ENCODE results near the gene ITGA2B. TPM values are rescaled to one million over a fixed set of nuclear protein-coding genes. Genes with fewer than 3 reads are reported as not detected.

ITGA2B gene
- total and polyA plus RNA-seq, 2 of the 13 experiments (the other 11 are each of a cell fraction or from before 2014, with no cell fraction given), result 0.38 to 1.1 TPM

DNA sequence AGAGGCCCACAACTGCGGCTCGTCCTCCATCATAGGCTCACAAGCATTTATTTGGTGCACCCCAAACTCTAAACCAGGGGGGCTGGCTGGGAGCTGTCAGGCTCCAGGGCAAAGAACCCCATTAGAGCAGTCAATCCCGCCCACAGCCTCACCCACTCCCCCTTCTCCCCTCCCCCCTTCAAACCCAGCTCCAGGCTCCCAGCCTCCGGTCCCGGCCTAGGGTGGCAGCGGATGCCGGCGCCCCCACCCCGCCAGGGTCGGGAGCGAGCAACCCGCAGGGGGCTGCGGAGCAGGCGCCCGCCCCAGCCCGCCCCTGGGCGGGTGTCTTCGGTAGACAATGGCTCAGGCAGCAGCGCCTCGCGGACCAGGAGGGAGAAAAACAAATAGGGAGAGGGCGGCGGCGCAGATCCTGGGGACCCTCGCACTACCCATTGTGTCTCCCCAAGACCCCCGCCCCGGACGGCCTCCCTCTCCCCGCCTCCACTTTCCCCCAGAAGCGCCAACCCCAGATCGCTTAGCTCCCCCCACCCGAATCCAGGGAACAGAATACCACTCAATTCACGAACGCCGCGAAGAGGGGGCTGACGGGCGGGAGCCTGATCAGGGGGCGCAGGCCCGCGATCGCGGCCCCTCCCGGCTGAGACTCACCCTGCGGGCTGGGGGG lies 26.4 kb downstream of the ITGA2B start (continued):
- TF ChIP-seq, protein P1, sequence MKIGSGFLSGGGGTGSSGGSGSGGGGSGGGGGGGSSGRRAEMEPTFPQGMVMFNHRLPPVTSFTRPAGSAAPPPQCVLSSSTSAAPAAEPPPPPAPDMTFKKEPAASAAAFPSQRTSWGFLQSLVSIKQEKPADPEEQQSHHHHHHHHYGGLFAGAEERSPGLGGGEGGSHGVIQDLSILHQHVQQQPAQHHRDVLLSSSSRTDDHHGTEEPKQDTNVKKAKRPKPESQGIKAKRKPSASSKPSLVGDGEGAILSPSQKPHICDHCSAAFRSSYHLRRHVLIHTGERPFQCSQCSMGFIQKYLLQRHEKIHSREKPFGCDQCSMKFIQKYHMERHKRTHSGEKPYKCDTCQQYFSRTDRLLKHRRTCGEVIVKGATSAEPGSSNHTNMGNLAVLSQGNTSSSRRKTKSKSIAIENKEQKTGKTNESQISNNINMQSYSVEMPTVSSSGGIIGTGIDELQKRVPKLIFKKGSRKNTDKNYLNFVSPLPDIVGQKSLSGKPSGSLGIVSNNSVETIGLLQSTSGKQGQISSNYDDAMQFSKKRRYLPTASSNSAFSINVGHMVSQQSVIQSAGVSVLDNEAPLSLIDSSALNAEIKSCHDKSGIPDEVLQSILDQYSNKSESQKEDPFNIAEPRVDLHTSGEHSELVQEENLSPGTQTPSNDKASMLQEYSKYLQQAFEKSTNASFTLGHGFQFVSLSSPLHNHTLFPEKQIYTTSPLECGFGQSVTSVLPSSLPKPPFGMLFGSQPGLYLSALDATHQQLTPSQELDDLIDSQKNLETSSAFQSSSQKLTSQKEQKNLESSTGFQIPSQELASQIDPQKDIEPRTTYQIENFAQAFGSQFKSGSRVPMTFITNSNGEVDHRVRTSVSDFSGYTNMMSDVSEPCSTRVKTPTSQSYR (CRISPR knock-in tag; IDR thresholded peaks at IDR 0.05; ENCODE audit: borderline replicate concordance), result no peak
- TF ChIP-seq, protein P2, sequence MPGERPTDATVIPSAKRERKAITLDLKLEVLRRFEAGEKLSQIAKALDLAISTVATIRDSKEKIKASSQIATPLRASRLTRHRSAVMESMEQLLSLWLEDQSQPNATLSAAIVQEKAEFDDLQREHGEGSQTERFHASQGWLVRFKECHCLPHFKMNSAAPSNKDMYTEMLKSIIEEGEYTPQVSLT (CRISPR knock-in tag; IDR thresholded peaks at IDR 0.05; ENCODE audit: borderline replicate concordance, low read depth), result no peak
- TF ChIP-seq NR2F6 (IDR thresholded peaks at IDR 0.05), result no peak
- no peak for TF ChIP-seq NR2F6 (CRISPR knock-in tag; IDR thresholded peaks at IDR 0.05)
- TF ChIP-seq DMAP1 (CRISPR knock-in tag; IDR thresholded peaks at IDR 0.05), result no peak
- TF ChIP-seq, protein P3, sequence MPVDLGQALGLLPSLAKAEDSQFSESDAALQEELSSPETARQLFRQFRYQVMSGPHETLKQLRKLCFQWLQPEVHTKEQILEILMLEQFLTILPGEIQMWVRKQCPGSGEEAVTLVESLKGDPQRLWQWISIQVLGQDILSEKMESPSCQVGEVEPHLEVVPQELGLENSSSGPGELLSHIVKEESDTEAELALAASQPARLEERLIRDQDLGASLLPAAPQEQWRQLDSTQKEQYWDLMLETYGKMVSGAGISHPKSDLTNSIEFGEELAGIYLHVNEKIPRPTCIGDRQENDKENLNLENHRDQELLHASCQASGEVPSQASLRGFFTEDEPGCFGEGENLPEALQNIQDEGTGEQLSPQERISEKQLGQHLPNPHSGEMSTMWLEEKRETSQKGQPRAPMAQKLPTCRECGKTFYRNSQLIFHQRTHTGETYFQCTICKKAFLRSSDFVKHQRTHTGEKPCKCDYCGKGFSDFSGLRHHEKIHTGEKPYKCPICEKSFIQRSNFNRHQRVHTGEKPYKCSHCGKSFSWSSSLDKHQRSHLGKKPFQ (CRISPR knock-in tag; IDR thresholded peaks at IDR 0.05; ENCODE audit: insufficient replicate concordance), result no peak
- TF ChIP-seq KDM6A (CRISPR knock-in tag; IDR thresholded peaks at IDR 0.05; ENCODE audit: low read depth), result no peak
- no peak for TF ChIP-seq ZNF564 (CRISPR knock-in tag; IDR thresholded peaks at IDR 0.05)
- TF ChIP-seq, protein P4, sequence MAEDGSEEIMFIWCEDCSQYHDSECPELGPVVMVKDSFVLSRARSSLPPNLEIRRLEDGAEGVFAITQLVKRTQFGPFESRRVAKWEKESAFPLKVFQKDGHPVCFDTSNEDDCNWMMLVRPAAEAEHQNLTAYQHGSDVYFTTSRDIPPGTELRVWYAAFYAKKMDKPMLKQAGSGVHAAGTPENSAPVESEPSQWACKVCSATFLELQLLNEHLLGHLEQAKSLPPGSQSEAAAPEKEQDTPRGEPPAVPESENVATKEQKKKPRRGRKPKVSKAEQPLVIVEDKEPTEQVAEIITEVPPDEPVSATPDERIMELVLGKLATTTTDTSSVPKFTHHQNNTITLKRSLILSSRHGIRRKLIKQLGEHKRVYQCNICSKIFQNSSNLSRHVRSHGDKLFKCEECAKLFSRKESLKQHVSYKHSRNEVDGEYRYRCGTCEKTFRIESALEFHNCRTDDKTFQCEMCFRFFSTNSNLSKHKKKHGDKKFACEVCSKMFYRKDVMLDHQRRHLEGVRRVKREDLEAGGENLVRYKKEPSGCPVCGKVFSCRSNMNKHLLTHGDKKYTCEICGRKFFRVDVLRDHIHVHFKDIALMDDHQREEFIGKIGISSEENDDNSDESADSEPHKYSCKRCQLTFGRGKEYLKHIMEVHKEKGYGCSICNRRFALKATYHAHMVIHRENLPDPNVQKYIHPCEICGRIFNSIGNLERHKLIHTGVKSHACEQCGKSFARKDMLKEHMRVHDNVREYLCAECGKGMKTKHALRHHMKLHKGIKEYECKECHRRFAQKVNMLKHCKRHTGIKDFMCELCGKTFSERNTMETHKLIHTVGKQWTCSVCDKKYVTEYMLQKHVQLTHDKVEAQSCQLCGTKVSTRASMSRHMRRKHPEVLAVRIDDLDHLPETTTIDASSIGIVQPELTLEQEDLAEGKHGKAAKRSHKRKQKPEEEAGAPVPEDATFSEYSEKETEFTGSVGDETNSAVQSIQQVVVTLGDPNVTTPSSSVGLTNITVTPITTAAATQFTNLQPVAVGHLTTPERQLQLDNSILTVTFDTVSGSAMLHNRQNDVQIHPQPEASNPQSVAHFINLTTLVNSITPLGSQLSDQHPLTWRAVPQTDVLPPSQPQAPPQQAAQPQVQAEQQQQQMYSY (CRISPR knock-in tag; IDR thresholded peaks at IDR 0.05), result no peak
- TF ChIP-seq, protein P5, sequence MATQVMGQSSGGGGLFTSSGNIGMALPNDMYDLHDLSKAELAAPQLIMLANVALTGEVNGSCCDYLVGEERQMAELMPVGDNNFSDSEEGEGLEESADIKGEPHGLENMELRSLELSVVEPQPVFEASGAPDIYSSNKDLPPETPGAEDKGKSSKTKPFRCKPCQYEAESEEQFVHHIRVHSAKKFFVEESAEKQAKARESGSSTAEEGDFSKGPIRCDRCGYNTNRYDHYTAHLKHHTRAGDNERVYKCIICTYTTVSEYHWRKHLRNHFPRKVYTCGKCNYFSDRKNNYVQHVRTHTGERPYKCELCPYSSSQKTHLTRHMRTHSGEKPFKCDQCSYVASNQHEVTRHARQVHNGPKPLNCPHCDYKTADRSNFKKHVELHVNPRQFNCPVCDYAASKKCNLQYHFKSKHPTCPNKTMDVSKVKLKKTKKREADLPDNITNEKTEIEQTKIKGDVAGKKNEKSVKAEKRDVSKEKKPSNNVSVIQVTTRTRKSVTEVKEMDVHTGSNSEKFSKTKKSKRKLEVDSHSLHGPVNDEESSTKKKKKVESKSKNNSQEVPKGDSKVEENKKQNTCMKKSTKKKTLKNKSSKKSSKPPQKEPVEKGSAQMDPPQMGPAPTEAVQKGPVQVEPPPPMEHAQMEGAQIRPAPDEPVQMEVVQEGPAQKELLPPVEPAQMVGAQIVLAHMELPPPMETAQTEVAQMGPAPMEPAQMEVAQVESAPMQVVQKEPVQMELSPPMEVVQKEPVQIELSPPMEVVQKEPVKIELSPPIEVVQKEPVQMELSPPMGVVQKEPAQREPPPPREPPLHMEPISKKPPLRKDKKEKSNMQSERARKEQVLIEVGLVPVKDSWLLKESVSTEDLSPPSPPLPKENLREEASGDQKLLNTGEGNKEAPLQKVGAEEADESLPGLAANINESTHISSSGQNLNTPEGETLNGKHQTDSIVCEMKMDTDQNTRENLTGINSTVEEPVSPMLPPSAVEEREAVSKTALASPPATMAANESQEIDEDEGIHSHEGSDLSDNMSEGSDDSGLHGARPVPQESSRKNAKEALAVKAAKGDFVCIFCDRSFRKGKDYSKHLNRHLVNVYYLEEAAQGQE (IDR thresholded peaks at IDR 0.05; ENCODE audit: borderline replicate concordance in 1 of 2, low read depth in 1 of 2, low read length in 2 of 2), result no peak
- TF ChIP-seq CEBPG (CRISPR knock-in tag; IDR thresholded peaks at IDR 0.05), result no peak
- TF ChIP-seq, protein P6, sequence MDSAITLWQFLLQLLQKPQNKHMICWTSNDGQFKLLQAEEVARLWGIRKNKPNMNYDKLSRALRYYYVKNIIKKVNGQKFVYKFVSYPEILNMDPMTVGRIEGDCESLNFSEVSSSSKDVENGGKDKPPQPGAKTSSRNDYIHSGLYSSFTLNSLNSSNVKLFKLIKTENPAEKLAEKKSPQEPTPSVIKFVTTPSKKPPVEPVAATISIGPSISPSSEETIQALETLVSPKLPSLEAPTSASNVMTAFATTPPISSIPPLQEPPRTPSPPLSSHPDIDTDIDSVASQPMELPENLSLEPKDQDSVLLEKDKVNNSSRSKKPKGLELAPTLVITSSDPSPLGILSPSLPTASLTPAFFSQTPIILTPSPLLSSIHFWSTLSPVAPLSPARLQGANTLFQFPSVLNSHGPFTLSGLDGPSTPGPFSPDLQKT (CRISPR knock-in tag; IDR thresholded peaks at IDR 0.05; ENCODE audit: borderline replicate concordance), result no peak
- TF ChIP-seq, protein P7, sequence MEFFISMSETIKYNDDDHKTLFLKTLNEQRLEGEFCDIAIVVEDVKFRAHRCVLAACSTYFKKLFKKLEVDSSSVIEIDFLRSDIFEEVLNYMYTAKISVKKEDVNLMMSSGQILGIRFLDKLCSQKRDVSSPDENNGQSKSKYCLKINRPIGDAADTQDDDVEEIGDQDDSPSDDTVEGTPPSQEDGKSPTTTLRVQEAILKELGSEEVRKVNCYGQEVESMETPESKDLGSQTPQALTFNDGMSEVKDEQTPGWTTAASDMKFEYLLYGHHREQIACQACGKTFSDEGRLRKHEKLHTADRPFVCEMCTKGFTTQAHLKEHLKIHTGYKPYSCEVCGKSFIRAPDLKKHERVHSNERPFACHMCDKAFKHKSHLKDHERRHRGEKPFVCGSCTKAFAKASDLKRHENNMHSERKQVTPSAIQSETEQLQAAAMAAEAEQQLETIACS (CRISPR knock-in tag; IDR thresholded peaks at IDR 0.05), result no peak
- no peak for TF ChIP-seq ARHGAP35 (CRISPR knock-in tag; IDR thresholded peaks at IDR 0.05; ENCODE audit: borderline replicate concordance)
